Measurements from ENCODE around the gene TUBD1. TPM values are rescaled to one million over a fixed set of nuclear protein-coding genes. Genes with fewer than 3 reads are reported as not detected.
"Not testable (repeated sequence)": the region's sequence is repeated elsewhere in the genome, so short reads cannot be mapped to it uniquely, and the experiment has no call there.

TUBD1 gene
- 10 to 100 TPM; 14.3 to 15.5 TPM for total RNA-seq

GRCh38 chr17:59892924-59893675, at the start of gene TUBD1, which contains the start of gene RPS6KB1:
Gene TUBD1 (minus strand): TSS chr17:59892943. CDS start chr17:59891002, 1,941 bp downstream.
Gene RPS6KB1 (plus strand): TSS chr17:59893121. CDS start chr17:59893185, 64 bp downstream.
- H3K27me3 Mint-ChIP-seq: no peaks in the 10 kb centered on the region
- H3K4me1 Mint-ChIP-seq: peaks cover 57% of the 10 kb centered on the region
- ATAC-seq (peak; percentile 95), DNase-seq (peak; percentile 99)
- peak within 1 kb of the TSS; percentile 92 for H3K27ac Mint-ChIP-seq
- H3K4me3 Mint-ChIP-seq: peak within 1 kb of the TSS; percentile 94
- no peaks in the 10 kb centered on the region for H3K9me3 Mint-ChIP-seq (ENCODE audit: low read depth)
- H3K36me3 Mint-ChIP-seq: peaks cover 22% of the 10 kb centered on the region
- CTCF ChIA-PET: interaction anchor here (0.6 to 3.8 kb wide), 12 partner anchors 12 to 185 kb away, joined by 3 to 22 read pairs (median 4); partner anchors contain the start of genes PTRH2, RNFT1 and VMP1

GRCh38 chr17:59941131-59941530, 48.4 kb upstream of the TUBD1 start:
- CTCF ChIA-PET: no interaction called here
- H3K36me3 Mint-ChIP-seq: peaks cover 47% of the 10 kb centered on the region
- ATAC-seq: no peak

GRCh38 chr17:59940697-59941096, 48.0 kb upstream of the TUBD1 start:
- H3K9me3 Mint-ChIP-seq (ENCODE audit: low read depth); ATAC-seq; H3K27me3 Mint-ChIP-seq; H3K4me3 Mint-ChIP-seq; CTCF ChIA-PET; H3K27ac Mint-ChIP-seq; DNase-seq: not testable (repeated sequence)
- Mint-ChIP-seq H3K36me3 (peaks cover 45% of the 10 kb centered on the region), H3K4me1 (peaks cover 11% of the 10 kb centered on the region)

More at GRCh38 chr17:59941131-59941530, 48.4 kb upstream of the TUBD1 start:
- peaks cover 15% of the 10 kb centered on the region for H3K4me1 Mint-ChIP-seq
- no peak for DNase-seq
- H3K27me3 Mint-ChIP-seq: no peaks in the 10 kb centered on the region
- H3K4me3 Mint-ChIP-seq: no peak overlapping the region
- no peak overlapping the region for H3K27ac Mint-ChIP-seq
- H3K9me3 Mint-ChIP-seq (ENCODE audit: low read depth): no peaks in the 10 kb centered on the region

GRCh38 chr17:59933317-59933716, 40.6 kb upstream of the TUBD1 start:
- peaks cover 53% of the 10 kb centered on the region for H3K36me3 Mint-ChIP-seq
- H3K4me3 Mint-ChIP-seq; H3K9me3 Mint-ChIP-seq (ENCODE audit: low read depth); H3K27me3 Mint-ChIP-seq; ATAC-seq; H3K27ac Mint-ChIP-seq; DNase-seq; H3K4me1 Mint-ChIP-seq: not testable (repeated sequence)
- CTCF ChIA-PET: interaction anchor here (1.3 kb wide), 1 partner anchor 19 kb away, joined by 4 read pairs; no protein-coding TSS in a partner anchor

- H3K4me3 Mint-ChIP-seq; H3K4me1 Mint-ChIP-seq; H3K27me3 Mint-ChIP-seq; H3K9me3 Mint-ChIP-seq (ENCODE audit: low read depth); CTCF ChIA-PET; ATAC-seq; DNase-seq; H3K27ac Mint-ChIP-seq: not testable (repeated sequence)
- H3K36me3 Mint-ChIP-seq: peaks cover 52% of the 10 kb centered on the region
Measured at GRCh38 chr17:59930768-59931167, 38.0 kb upstream of the TUBD1 start.

- H3K4me3 Mint-ChIP-seq; H3K9me3 Mint-ChIP-seq (ENCODE audit: low read depth); CTCF ChIA-PET; H3K27me3 Mint-ChIP-seq; DNase-seq; H3K27ac Mint-ChIP-seq; H3K4me1 Mint-ChIP-seq; ATAC-seq: not testable (repeated sequence)
- peaks cover 57% of the 10 kb centered on the region for H3K36me3 Mint-ChIP-seq
Measured at GRCh38 chr17:59930121-59930520, 37.4 kb upstream of the TUBD1 start.

- not testable (repeated sequence) for H3K4me1 Mint-ChIP-seq; H3K9me3 Mint-ChIP-seq (ENCODE audit: low read depth); H3K27me3 Mint-ChIP-seq; DNase-seq; H3K27ac Mint-ChIP-seq; H3K4me3 Mint-ChIP-seq; ATAC-seq
- peaks cover 37% of the 10 kb centered on the region for H3K36me3 Mint-ChIP-seq
- CTCF ChIA-PET: interaction anchor here (2.1 kb wide), 1 partner anchor 16 kb away, joined by 5 read pairs; no protein-coding TSS in a partner anchor
Measured at GRCh38 chr17:59920637-59921036, 27.9 kb upstream of the TUBD1 start.

GRCh38 chr17:59916446-59916845, 23.7 kb upstream of the TUBD1 start:
- no peak for DNase-seq
- peak overlapping the region; percentile 6 for H3K27ac Mint-ChIP-seq
- CTCF ChIA-PET: no interaction called here

GRCh38 chr17:59914274-59914854, 21.6 kb upstream of the TUBD1 start:
- H3K36me3 Mint-ChIP-seq: peaks cover 34% of the 10 kb centered on the region
- ATAC-seq (peak; percentile 64), DNase-seq (no peak)
- H3K9me3 Mint-ChIP-seq (ENCODE audit: low read depth): no peaks in the 10 kb centered on the region
- H3K4me1 Mint-ChIP-seq: no peaks in the 10 kb centered on the region
- CTCF ChIA-PET: interaction anchor here (0.6 to 3.2 kb wide), 17 partner anchors 9 to 207 kb away, joined by 3 to 25 read pairs (median 5); partner anchors contain the start of genes PTRH2, RNFT1, RPS6KB1 and TUBD1
- no peak overlapping the region for H3K27ac Mint-ChIP-seq
- no peaks in the 10 kb centered on the region for H3K27me3 Mint-ChIP-seq
- H3K4me3 Mint-ChIP-seq: no peak overlapping the region

More at GRCh38 chr17:59916446-59916845, 23.7 kb upstream of the TUBD1 start:
- Mint-ChIP-seq H3K36me3 (peaks cover 41% of the 10 kb centered on the region), H3K27me3 (no peaks in the 10 kb centered on the region), H3K9me3 (ENCODE audit: low read depth) (no peaks in the 10 kb centered on the region), H3K4me3 (no peak overlapping the region), H3K4me1 (no peaks in the 10 kb centered on the region)
- ATAC-seq: no peak

- ATAC-seq: no peak
- CTCF ChIA-PET: no interaction called here
- peaks cover 13% of the 10 kb centered on the region for H3K36me3 Mint-ChIP-seq
- no peaks in the 10 kb centered on the region for H3K27me3 Mint-ChIP-seq
- no peak for DNase-seq
- H3K4me1 Mint-ChIP-seq: peaks cover 4% of the 10 kb centered on the region
- H3K27ac Mint-ChIP-seq: no peak overlapping the region
- H3K9me3 Mint-ChIP-seq (ENCODE audit: low read depth): no peaks in the 10 kb centered on the region
- no peak overlapping the region for H3K4me3 Mint-ChIP-seq
Measured at GRCh38 chr17:59907467-59907866, 14.7 kb upstream of the TUBD1 start.

GRCh38 chr17:59903455-59903854, 10.7 kb upstream of the TUBD1 start:
- H3K4me3 Mint-ChIP-seq: no peak overlapping the region
- CTCF ChIA-PET: no interaction called here
- peaks cover 9% of the 10 kb centered on the region for H3K4me1 Mint-ChIP-seq
- no peak overlapping the region for H3K27ac Mint-ChIP-seq
- H3K36me3 Mint-ChIP-seq: peaks cover 17% of the 10 kb centered on the region
- no peak for DNase-seq
- H3K27me3 Mint-ChIP-seq: no peaks in the 10 kb centered on the region
- H3K9me3 Mint-ChIP-seq (ENCODE audit: low read depth): no peaks in the 10 kb centered on the region
- ATAC-seq: no peak

- no peak overlapping the region for H3K27ac Mint-ChIP-seq
- H3K4me1 Mint-ChIP-seq: peaks cover 18% of the 10 kb centered on the region
- CTCF ChIA-PET: no interaction called here
- no peak overlapping the region for H3K4me3 Mint-ChIP-seq
- H3K36me3 Mint-ChIP-seq: peaks cover 14% of the 10 kb centered on the region
- ATAC-seq (no peak), DNase-seq (no peak)
- no peaks in the 10 kb centered on the region for H3K9me3 Mint-ChIP-seq (ENCODE audit: low read depth)
- H3K27me3 Mint-ChIP-seq: no peaks in the 10 kb centered on the region
Measured at GRCh38 chr17:59901604-59902003, 8.9 kb upstream of the TUBD1 start.

- ATAC-seq (no peak), DNase-seq (no peak)
- CTCF ChIA-PET: interaction anchor here (0.8 to 2.0 kb wide), 3 partner anchors 15 to 52 kb away, joined by 3 to 7 read pairs (median 3); no protein-coding TSS in a partner anchor
- Mint-ChIP-seq H3K27ac (no peak overlapping the region), H3K4me1 (peaks cover 34% of the 10 kb centered on the region), H3K4me3 (no peak overlapping the region), H3K36me3 (peaks cover 21% of the 10 kb centered on the region), H3K9me3 (ENCODE audit: low read depth) (no peaks in the 10 kb centered on the region), H3K27me3 (no peaks in the 10 kb centered on the region)
Measured at GRCh38 chr17:59899099-59899498, 6.4 kb upstream of the TUBD1 start.
